Renal pelvis (tissue), 4 donors: Measurements from ENCODE around the gene DUSP1. TPM values are rescaled to one million over a fixed set of nuclear protein-coding genes. Genes with fewer than 3 reads are reported as not detected.

Experiments used
- DNase-seq: peaks from one replicate; pipeline ENCODE4 v3.0.0-alpha.2; 2013
- polyA plus RNA-seq, 3 donors: library from polyadenylated mRNA; unstranded; fragments of 120-200 nt; gene quantifications; one replicate each; pipeline ENCODE4 v1.2.1, GENCODE V29; 2013; ENCODE audit not compliant: insufficient read length in 3 of 3

Gene DUSP1
- polyA plus RNA-seq, 3 donors, result 34.8 to 41.2 (median 39.5) TPM

DNA sequence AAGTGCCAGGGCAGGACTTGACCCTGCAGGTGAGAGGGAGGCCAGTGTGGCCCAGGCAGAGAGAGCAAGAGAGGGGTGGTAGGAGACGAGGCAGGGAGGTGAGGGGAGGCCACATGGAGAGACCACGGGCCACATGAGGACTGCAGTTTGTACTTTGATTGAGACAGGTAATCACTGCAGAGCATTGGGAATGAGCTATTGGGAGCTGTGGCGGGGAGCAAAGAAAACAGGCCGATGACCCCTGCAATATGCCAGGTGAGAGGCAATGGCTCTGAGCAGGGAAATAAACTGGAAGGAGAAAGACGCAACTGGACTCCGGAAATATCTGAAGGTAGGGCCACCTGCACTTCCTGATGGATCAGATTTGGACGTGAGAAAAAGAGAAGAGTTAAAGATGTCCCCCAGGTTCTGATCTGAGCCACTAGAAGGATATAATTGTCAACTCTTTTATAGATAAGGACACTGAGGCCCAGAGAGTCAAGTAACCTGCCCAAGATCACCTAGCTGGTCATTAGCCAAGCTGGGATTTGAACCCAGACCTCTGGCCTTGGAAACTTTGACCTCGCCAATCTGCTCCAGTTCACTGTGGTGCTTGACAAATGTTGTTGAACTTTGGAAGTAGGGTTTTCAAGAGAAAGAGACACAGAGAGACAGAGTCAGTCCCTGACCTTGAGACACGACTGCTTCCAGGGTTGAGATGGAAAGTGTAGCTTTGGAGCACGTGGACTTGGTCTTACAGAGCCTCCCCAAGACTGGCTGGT, 42.3 kb downstream of the DUSP1 start:
- no peak for DNase-seq

DNA sequence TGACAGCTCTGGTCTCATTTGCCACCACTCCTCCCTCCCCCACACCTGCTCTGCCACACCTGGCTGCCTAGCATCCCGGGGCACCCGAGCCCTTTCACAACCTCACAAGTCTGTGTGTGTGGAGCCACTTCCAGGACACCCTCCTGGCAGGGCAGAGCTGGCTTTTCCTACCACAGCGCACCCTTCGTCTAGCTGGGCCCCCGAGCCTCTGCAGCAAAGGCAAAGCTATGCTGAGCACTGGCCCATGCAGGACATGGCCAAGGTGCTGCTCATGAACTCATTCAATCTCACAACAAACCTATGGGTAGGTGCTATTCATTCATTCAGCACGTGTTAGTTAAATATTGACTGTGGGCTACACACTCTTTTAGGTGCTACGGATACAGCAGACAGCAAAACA, 43.4 kb downstream of the DUSP1 start:
- DNase-seq, result no peak

DNA sequence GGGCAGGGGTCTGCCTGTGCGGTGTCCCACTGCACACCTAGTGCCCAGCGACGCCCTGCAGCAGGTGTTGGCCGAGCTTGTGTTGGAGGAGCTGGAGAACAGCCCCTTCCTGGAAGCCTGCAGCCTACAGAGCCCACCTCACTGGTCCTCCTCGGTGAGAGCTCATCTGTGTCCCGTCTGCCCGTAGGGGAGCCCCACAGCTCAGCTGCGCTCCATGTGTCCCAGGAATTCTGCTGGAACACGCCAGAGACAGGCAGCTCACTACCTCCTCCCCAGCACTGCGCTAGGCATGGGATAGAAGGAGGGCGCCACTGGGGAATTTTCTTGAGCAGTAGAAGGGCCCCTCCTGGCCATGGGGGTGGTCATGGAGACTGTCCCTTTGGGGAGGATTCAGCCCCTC, 44.0 kb downstream of the DUSP1 start:
- DNase-seq, result no peak

DNA sequence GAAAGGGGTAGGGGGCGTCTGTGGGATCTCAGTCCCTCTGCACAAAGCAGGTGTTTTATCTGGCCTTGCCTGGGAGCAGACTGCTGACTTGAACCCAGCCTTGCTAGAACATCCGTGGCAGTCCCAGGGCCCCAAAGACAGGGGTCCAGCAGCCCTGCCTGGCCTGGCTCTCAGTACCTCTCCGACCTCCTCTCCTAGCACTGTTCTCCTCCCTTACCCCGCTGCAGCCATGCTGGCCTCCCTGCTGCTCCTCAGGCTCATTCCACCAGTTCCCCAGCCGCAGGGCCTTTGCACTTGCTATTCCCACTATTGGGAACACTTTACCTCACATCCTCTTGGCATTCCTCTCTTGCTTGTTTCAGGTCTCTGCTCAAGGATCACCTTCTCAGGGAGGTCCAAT, 45.2 kb downstream of the DUSP1 start:
- no peak for DNase-seq

DNA sequence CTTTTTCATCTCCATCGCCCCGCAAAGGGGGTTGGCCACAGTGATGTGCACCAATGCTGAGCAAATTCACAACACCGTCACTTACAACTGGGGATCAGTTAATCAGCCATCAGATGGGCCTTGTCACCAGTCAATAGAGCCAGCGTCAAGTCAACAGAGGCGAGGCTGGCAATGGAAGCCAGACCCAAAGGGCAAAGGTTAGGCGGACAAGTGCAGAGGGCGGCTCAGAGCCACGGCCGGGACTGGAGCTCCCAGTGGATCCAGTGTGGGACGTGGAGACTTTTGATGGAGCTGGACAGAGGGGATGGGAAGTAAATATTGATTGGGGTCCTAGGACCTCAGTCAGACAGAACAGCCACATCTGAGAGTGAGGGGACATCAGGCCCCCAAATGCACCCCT, 45.7 kb downstream of the DUSP1 start:
- no peak for DNase-seq

DNA sequence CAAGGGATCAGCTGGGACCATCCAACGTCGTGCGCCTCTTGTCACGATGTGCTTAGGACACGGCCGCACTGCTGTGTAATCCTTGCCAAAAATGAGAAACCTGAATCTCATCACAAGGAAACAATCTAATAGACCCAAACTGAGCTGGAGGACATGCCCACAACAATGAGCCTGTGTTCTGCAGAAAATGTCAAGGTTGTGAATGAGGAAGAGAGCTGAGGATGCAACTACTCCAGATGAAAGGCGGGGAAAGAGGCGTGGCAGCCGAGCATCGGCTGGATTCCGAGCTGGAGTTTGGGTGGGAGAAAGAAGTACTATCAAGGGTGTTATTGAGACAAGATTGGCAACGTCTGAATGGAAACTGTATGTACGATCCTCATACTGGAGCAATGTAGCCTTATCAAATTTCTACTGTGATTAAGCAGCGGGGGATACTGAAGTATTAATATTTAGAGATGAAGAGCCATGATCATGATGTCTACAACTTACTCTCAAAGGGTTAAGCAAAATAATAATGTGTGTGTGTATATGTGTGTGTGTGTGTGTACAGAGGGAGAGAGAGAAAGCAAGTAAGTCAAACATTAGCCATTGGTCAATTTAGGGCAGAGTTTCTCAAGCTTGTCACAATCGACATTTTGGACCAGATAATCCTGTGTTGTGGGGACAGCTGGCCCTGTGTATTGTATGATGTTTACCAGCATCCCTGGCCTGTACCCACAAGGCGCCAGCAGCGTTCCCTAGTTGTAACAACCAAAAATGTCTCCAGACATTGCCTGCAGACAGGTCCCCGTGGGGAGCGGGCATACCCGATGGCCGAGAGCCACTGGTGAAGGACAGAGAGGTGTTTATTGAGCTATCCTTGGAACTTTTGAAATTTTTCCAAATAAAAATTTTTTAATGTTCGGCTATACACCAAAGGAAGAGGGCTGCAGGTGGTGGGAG, 46.5 kb downstream of the DUSP1 start:
- DNase-seq, result no peak

DNA sequence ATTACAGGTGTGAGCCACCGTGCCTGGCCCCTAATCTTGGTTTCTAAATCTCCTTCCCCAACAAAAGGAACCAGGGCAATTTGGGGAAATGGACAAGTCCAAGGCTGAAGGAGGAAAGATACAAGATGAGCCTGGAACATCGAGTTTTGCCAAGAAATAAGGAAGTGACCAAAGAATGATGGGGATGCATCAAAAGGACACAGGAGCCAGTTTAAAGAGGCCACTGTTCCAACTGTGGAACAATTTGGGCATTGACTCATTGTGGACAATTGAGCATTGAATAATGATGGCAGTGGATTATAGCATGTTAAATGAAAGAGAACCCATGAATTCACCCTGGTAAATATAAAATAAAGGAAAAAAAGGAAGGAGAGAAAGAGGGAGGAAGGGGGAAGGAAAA, 47.5 kb downstream of the DUSP1 start:
- no peak for DNase-seq

DNA sequence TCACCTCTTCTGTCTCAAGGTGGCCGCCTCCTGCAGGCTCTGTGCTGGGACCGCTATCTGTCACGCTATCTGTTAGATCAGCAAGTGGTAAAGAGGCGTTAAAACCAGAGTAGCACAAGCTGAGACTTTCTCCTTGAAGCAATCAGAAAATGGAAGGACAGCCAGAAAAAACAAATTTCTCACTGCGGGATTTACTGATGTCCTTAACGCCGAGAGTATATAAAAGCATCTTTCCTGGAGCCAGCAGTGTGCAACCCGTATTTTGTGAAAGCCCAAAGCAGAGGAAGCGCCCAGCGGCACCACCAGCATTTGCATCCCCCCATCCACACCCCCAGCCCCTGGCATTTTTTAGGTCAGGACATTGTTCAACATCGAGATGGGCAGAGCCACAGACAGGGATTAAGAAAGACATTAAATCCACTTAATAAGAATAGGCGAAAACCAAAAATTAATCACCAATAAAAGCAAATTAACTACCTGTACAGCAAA, 48.6 kb downstream of the DUSP1 start:
- DNase-seq, result no peak

DNA sequence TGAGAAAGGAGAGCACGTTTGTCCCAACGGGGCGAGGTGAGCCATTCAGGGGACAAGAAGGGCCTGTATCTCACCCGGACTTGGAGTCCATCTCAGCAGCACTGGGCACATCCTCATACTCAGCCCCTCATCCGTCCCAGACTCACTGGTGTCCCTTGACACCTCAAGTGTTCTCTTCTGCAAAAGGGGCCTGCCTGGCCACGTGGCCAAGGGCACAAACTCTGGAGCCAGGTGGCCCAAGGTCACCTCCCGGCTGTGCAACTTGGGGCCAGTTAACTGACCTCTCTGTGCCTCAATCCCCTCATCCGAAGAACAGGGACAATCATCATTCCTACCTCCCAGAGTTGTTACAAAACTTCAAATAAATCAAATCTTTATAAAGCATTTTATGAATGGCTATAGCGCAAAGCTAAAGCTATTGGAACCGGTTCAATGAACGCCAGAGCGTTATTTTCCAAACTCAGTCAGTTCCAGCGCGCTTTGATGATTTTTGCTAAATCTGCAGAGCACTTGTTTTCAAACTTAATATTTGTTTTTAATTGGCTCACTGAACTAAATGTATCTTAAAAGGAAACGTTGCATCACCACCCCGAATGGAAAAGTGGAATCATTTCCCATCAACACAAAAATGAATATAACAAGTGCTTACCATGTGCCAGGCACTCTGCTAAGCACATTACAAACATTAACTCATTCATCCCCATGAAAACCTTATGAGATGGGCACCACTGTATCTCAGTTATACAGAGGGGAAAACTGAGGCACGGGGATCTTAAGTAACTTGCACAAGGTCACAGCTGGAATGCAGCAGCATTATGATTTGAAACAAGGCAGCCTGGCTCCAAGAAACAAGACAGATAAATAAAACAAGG, 49.3 kb downstream of the DUSP1 start:
- DNase-seq, result no peak

DNA sequence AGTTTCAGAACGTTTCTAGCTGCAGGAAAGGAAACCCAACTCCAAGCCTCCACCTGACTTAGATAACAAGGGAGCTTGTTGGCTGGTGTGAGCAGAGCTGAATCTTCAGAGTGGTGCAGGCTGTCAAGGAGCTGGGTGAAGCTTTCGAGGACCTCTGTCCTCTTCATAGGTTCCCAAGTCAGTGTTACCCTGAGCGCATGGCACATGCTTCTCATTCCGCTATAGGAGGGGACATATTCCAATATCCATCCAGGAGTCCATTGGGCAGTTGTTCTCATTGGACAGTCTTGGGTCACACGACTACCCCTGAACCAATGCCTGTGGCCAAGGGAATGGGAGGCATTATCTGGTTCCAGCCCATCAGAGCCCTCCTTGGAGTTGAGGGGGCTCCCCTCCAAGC, 50.3 kb downstream of the DUSP1 start:
- no peak for DNase-seq

DNA sequence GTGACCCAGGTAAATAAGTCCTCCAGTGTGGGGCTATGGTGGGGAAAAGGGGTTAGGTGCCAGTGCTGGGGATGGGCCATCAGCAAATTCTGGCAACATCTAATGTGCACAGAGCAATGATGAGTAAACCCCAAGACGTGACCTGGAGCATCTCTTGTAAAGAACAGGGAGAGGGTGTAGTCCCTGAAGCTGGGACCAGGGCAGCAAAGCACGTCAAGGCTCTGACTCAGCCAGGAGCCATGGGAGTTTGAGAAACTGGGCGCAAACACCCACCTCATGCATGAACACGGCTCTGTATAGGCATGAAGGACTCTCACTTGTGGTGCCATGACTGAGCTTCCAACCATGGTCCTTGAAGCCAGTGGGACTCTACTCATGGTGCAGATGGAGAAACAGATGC, 51.8 kb downstream of the DUSP1 start:
- no peak for DNase-seq

DNA sequence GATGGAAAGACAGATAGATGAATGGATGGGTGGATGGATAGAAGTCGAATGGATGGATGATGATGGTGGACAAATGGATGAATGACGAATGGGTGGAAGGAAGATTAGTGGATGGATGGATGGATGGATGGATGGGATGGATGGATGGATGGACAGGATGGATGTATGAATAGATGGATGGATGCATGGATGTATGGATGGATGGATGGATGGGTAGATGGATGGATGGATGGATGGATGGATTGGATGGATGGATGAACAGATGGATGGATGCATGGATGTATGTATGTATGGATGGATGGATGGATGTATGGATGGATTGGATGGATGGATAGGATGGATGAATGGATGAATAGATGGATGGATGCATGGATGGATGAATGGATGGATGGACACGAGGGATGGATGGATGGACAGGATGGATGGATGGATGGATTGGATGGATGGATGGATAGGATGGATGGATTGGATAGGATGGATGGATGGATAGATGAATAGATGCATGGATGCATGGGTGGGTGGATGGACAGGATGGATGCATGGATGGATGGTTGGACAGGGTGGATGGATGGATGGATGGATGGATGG, 52.4 kb downstream of the DUSP1 start:
- no peak for DNase-seq

Other genes starting within 250 kb of the DUSP1 start
- 10 to 100 TPM; 12.7 to 16.6 (median 15.9) TPM for gene NEURL1B, start 129.9 kb downstream of the DUSP1 start, polyA plus RNA-seq
- 100 to 1,000 TPM; 109 to 119 (median 118) TPM for gene ERGIC1, start 63.1 kb upstream of the DUSP1 start, polyA plus RNA-seq
- 10 to 100 TPM; 51.4 to 66.2 (median 61.0) TPM for gene RPL26L1, start 188.2 kb upstream of the DUSP1 start, polyA plus RNA-seq
- gene ATP6V0E1, start 212.6 kb upstream of the DUSP1 start, polyA plus RNA-seq, result 100 to 1,000 TPM; 183 to 222 (median 214) TPM